Caki2 (cell line): ENCODE measurements around the gene SCG5. TPM values are rescaled to one million over a fixed set of nuclear protein-coding genes. Genes with fewer than 3 reads are reported as not detected.
A peak's percentile ranks its signal among the peaks of the same experiment; 100 is the strongest.

Source experiments
- DNase-seq: peaks from one replicate; pipeline ENCODE4 v3.0.0-alpha.2; 2015; ENCODE audit warnings: low read depth
- in situ Hi-C: cut with HindIII; loops from 2 replicates; pipeline ENCODE4 v1.10.0; 2016; ENCODE audit warnings: low sequenced_read_pairs, low pct_unique_long_range_greater_than_20kb, mixed read lengths
- total RNA-seq: library from RNA; depleted of rRNA; stranded (reverse); fragments of >200 nt; shearing (Covaris generic); gene quantifications from 2 replicates; pipeline ENCODE4 v1.2.3, GENCODE V29; 2014; ENCODE audit warnings: low replicate concordance

SCG5 gene
- total RNA-seq, 1 experiment from 2014 or later: 24.6 TPM

DNA sequence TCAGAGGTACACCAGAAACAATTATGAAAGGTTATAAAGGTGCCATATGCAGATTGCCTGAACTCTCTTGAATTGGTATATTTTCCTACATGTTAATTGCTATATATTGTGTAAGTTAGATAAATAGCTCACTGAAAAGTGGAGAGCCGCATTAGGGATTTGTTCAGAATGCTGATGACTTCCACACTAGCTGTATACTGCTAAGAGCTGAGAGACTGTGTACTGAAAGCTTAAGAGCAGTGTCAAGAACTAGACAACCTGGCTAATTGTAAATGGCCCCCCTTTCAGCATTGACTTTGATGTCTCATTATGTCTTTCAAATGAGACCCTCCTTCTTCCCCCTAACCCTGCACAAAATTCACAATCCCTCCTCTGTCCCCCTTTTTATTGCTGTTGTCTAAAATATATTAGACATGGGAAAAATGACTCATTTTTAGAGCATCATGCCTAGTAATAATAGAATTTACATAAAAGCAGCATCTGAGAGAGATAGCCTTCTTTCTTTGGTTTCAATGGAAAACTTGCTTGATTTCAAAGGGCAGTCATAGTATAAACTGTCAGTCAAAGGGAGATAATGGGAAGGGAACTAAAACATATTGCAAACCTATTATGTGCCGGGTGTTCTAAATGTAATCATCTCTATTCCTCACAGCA lies 41.6 kb downstream of the SCG5 start:
- in situ Hi-C loops: loop anchor here (10.0 kb wide), 1 partner anchor 52 kb away; no protein-coding TSS in a partner anchor
- DNase-seq: no peak

DNA sequence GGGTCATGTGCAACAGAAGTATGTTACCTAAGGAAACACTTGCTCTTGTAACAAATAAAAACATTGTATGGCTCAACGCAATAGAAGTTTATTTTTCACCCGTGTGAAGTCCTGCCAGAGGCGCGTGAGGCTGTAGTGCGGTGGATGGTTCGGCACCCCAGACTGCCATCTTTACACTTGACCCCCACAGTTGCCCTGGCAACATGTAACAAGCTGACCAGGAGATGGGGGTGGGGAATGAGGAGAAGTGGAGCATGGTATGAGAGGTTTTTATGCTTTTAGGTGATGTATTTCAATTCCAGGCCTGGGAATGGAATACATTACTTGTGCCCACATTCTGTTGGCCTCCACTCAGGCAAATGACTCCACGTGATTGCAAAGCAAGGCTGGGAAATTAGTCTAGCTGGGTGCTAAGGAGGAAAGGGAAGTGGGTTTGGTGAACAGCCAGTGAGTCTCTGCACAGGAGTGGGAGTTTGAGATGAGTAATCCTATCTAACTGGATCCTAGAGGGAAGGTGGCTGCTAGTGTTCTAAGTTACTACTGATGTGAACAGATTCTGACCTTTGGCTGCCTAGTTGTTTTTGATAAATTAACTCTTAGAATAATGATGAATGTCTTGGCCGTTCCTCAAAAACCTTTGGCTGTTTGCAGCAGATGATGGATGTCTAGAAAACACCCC lies 42.5 kb downstream of the SCG5 start:
- in situ Hi-C loops: loop anchor here (10.0 kb wide), 1 partner anchor 51 kb away; no protein-coding TSS in a partner anchor
- peak; percentile 85 for DNase-seq

GRCh38 chr15:32685576-32685975 lies 44.1 kb downstream of the SCG5 start:
- in situ Hi-C loops: loop anchor here (10.0 kb wide), 1 partner anchor 49 kb away; no protein-coding TSS in a partner anchor
- no peak for DNase-seq

DNA sequence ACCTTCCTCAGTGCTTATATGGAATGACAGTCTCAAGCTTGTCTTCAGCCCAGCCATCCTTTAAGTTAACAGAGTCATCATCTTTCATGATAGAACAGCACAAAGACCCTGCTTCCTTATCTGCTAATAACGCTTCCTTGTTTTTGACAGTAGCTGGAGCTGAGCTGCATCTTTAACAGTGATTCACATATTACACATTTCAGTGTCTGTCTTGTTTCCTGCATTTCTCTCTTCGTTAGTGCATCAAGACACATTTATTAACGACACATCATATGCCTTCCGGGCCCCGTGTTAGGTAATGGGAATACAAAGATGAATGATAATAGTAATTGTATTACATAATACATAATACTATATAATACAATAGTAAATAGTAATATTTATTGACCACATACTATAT lies 46.0 kb downstream of the SCG5 start:
- in situ Hi-C loops: loop anchor here (10.0 kb wide), 1 partner anchor 47 kb away; no protein-coding TSS in a partner anchor
- peak; percentile 72 for DNase-seq

GRCh38 chr15:32688151-32688639 lies 46.7 kb downstream of the SCG5 start:
- in situ Hi-C loops: loop anchor here (10.0 kb wide), 1 partner anchor 47 kb away; no protein-coding TSS in a partner anchor
- peak; percentile 98 for DNase-seq

DNA sequence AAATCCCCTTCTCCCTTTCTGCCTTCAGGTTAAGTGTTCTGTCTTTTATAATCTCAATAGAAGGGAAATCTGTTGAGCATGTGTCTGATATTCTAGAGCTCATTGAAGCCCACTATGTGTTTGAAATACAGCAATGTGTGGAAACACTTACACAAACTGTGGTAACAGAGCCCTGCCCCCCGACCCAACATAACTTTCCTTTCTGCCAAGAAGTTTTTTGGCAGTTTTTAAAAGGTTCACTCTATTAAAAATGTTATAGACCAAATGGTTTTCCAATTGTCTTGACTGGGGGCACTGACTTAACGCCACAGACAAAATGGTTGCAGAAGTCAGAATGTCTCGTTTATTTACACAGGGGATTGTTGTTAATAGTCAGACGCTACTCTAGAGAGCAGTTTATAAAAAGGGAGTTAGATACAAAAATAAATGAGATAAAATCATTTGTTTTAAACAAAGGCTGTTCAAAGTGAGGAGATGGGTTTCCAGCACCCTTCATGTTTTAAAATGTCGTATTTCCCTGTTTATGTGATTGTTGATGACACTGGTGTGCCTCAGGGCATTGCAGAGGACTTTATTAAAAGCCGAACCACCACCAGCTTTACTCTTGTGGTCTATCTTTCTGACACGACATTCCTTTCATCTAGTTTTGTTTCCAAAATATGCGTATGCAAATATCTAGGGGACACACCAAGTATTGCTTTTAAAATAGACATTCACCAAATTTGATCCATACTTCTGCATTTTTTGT lies 49.6 kb downstream of the SCG5 start:
- no peak for DNase-seq
- in situ Hi-C loops: no loop called here

DNA sequence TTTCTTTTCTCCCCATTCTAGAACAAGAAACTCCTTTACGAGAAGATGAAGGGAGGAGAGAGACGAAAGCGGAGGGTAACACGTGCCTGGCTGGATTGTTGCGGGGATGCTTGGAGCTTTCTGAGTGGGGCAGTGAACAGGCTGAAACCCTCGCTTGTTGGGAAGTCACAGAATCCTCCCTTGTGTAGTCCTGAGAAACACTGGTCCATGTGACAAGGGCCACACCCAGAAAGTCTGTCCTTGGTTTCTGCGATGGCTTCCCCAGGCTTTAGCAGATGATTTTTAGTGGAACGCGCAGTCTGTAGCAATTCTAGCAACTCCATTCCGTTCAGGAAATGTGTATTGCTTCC lies 50.2 kb downstream of the SCG5 start:
- in situ Hi-C loops: no loop called here
- no peak for DNase-seq

GRCh38 chr15:32692286-32692685 lies 50.8 kb downstream of the SCG5 start:
- in situ Hi-C loops: no loop called here
- no peak for DNase-seq

DNA sequence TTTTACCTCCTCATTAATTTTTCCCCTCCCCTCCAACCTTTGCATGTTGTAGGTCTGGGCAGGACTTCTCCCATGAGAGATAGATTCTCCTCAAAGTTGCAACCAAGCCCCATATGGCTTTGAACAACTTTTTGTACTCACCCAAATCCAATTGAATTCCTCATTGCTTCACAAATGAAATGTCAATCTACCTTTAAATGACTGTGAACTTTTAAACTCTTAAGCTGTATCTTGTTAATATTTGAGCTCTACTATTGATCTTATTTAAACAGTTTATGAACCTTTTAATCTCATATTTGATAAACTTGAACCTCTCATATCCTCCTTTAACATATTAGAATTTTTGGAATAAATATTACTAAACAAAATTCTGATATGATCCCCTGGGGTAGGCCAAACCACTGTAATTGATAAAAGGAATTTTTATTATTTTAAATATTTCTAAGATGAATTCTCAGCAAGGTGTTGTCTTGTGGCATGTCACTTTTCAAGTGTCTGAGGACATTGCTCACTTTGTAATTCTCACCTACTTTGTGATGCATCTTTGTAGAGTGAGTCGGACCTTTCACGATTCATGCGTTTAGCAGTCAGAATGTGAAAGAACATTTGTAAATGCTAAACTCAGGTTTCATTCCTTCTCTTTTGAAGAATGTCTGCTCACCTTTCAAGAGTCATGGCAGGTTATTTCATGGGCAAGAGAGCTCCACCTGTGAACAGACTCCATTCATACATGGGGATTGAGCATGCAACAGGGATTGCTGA lies 52.9 kb downstream of the SCG5 start:
- no peak for DNase-seq
- in situ Hi-C loops: no loop called here

DNA sequence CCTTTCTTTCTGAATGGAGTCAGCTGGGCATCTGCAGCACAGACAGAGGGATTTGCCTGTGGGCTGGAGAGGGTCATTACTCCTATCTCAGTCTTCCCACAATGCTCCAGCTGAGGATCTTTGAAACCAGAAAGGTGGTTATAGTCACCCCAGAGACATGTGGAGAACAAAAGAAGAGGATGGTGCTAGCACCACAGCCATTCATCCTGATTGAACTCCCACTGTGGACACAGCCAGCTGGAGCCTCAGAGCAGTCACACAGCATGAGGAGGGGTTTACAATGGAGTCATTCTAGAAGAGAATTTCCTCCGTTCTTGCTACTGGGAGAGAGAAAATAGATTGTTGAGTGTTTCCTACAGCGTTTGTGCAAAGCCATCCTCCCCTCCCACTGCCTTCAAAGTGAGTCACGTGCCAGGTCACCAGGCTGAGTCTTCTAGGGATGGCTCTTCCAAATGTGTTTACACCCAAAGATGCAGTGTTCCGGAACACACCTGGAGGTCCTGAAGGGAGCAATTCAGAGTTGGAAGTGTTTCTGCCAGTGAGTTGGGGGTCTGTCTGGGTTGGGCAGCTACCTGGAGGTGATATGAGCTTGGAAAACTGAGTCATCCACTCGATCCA lies 57.4 kb downstream of the SCG5 start:
- DNase-seq: no peak
- in situ Hi-C loops: no loop called here

- in situ Hi-C loops: no loop called here
- no peak for DNase-seq
These were observed 59.1 kb downstream of the SCG5 start for GRCh38 chr15:32700501-32701150.

DNA sequence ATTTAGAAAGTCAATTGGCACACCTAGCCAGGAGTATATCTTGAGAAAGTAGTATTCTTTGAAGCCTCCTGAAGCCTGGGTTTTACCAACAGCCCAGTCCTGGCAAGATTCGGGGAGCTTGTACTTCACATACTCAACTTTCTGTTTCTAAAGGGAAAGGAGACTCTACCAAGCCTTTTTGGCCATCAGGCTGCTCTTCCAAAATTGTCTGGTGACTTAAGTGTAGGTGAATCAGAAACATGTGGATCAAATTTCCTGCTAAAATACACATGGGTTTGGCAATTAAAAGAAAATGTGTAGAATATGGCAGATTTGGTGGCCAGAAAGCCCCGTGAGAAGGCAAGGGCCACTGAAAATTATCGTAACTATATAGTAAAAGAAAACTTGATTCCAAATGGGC lies 60.4 kb downstream of the SCG5 start:
- in situ Hi-C loops: no loop called here
- no peak for DNase-seq

DNA sequence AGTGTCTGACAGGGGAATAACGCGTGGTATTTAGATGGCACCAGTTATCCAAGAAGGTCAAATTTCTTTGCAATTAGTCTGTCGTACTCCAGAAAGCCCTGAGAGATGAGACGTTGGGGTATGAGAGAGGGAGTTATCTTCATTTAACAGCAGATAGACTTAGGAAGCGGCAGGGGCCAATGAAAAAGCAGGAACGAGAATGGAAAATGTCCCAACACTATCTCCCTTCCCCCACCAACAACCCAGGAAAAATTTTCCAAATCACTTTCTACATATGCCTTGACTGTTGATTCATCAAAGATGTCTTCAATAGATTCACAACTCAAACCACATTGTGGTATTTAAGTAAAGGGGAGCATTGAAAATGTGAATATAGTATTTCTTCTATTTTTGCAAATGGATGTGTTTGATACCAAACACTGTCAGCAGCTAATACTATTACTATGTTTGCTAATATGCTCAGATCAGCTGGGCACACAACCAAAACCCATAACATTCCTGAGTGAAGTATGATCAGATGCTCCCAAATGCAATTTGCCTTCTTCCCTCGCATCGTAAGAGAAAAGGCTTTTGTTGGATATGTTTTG lies 63.0 kb downstream of the SCG5 start:
- in situ Hi-C loops: no loop called here

GRCh38 chr15:32705446-32705845 lies 63.9 kb downstream of the SCG5 start:
- in situ Hi-C loops: no loop called here
- DNase-seq: no peak

More for the DNA sequence above, 63.0 kb downstream of the SCG5 start:
- DNase-seq: no peak

GRCh38 chr15:32706704-32707103 lies 65.2 kb downstream of the SCG5 start:
- DNase-seq: no peak
- in situ Hi-C loops: no loop called here

GRCh38 chr15:32707436-32707835 lies 65.9 kb downstream of the SCG5 start:
- DNase-seq: no peak
- in situ Hi-C loops: no loop called here
